Body of pancreas (tissue), 4 donors: ENCODE results near the gene AP1S1.

Source experiments
- CTCF ChIP-seq, 7 experiments: fragments of 450-650 bp in 4 of 7; fragments of 200-600 bp in 3 of 7; sonication (generic) in 3 of 7; IDR thresholded peaks; one replicate each; pipeline ENCODE4 v1.5.1; 2016 to 2019; ENCODE audit warnings: antibody characterized with exemption in 7 of 7
- POLR2A ChIP-seq, 3 donors: fragments of 450-650 bp; IDR thresholded peaks; one replicate each; pipeline ENCODE4 v1.6.1; 2016; ENCODE audit warnings: antibody characterized with exemption in 3 of 3, mild to moderate bottlenecking in 2 of 3

- TF ChIP-seq CTCF (IDR thresholded peaks at IDR 0.05): no peak
- no peak for TF ChIP-seq POLR2A (IDR thresholded peaks at IDR 0.05)
Measured at GRCh38 chr7:101140746-101141382, 13.4 kb upstream of the AP1S1 start.
